HG02840 (cell line): ENCODE measurements around the gene EEPD1.
"Not testable (repeated sequence)": the region's sequence is repeated elsewhere in the genome, so short reads cannot be mapped to it uniquely, and the experiment has no call there.

ENCODE experiments used
- ATAC-seq: cut with Tn5 transposase; IDR thresholded peaks from one replicate; pipeline ENCODE4 v1.9.1; 2021; ENCODE audit warnings: mild to moderate bottlenecking, moderate library complexity, moderate number of reproducible peaks; ENCODE audit not compliant: unreplicated experiment, low FRiP score

The EEPD1 gene

DNA sequence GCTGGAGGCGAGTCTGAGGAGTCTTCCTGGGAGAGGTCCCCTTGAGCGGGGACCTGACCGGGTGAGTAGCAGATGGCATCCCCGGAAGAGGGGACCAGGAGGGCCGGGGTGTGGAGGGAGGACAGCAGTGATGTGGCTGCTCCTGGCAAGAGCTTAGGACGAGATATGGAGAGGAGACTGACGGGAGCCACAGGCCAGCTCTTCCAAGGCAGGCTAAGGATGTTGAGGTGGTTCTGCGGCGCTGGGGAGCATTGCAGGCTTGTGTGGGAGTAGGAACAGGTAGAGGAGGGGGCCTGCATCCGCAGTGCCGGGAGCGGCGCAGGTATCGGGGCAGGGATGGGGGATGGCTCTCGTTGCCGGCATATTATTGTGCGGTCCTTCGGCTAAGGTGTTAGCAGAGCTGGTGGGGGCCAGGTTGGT is 159.9 kb downstream of the EEPD1 start:
- no peak for ATAC-seq

GRCh38 chr7:36313607-36314006 is 160.6 kb downstream of the EEPD1 start:
- ATAC-seq = no peak

- ATAC-seq = no peak
Observed at GRCh38 chr7:36314491-36314890, 161.4 kb downstream of the EEPD1 start.

DNA sequence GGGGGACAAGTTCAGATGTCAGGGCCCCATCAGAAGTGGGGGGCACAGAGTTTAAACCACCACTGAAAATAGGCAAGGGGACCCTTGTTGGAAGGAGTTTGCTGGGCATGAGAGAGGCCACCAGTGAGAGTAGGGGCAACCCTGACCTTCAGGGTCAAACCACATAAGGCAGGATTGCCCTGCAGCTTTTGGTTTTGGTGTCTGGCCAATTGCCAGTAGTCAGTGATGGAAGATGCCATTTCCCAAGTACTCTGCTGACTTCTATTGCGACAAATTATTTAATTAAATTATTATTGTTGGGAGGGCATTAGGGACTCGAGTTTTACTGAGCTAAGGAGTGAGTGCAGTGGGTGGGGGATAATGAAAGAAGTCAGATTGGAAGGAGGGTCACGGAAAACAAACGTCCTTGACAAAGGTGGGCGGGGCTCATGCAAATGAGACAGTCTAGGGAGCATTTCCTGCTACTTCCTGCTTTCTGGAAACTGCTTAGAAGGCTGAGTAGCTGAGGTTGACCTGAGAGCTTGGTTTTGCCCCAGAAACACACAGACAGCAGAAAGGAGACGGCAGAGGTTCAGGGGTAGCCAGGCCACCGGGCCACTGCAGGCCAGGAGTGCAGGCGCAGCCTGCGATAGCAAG is 162.4 kb downstream of the EEPD1 start:
- no peak for ATAC-seq

DNA sequence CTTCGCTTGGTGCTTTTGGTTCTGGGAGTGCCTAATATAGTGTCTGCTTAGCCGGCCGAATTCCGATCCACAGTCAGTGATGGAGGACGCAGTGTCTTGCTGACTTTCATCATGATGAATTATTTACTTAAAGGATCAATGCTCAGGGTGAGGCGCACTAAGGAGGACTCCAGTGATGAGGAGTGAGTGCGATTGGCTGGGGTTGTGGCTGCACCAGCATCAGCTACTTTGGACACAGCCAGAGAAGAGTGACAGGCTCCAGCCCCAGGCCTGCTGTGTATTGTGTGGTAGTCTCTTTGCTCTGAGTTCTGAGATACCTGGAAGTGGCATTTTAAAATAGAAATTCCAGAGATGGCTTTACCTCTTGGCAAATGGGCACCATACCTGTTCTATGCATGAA is 163.3 kb downstream of the EEPD1 start:
- no peak for ATAC-seq

GRCh38 chr7:36317276-36317675 is 164.2 kb downstream of the EEPD1 start:
- no peak for ATAC-seq

DNA sequence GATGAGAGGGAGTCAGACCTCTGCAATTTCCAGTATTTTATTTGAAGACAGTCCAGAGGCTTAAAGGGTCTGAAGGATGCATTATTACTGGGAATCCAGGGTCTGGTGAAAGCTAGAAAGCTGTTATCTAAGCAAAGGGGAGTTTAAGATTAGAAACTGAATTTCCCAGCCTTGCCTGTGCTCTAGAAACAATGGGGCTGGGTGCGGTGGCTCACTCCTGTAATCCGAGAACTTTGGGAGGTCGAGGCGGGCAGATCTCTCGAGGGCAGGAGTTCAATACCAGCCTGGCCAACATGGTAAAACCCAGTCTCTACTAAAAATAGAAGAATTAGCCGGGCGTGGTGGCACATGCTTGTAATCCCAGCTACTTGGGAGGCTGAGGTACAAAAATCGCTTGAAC is 165.1 kb downstream of the EEPD1 start:
- no peak for ATAC-seq

DNA sequence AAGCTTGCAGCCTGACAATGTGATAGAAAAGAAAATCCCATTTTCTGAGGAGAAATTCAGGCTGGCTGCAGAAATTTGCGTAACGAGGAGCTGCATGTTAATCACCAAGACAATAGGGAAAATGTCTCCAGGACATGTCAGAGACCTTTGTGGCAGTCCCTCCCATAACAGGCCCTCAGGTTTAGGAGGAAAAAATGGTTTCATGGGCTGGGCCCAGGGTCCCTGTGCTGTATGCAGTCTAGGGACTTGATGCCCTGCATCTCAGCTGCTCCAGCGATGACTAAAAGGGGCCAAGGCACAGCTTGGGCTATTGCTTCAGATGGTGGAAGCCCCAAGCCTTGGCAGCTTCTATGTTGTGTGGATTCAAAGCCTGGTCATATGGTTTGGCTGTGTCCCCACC is 168.2 kb downstream of the EEPD1 start:
- not testable (repeated sequence) for ATAC-seq

- ATAC-seq = no peak
Observed at GRCh38 chr7:36336390-36336789, 183.3 kb downstream of the EEPD1 start.

- no peak for ATAC-seq
Observed at GRCh38 chr7:36338256-36338655, 185.2 kb downstream of the EEPD1 start.

DNA sequence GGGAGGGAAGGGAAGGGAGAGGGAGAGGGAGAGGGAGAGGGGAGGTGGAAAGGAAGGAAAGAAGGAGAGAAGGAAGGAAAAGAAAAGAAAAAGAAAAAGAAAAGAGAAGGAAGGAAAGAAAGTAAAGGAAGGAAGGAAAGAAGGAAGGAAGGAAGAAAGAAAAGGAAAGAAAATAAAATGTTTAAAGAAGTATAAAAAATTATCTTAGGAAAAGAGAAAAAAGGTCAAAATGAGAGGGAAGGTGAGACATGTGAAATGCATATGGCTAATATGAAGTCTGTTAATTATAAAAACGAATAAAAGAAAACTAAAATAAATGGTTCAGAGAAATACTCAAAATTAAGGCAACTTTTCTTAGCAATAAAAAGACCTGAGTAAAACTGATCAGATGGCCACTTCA is 190.5 kb downstream of the EEPD1 start:
- ATAC-seq = no peak

- ATAC-seq = no peak
Observed at GRCh38 chr7:36344622-36345021, 191.6 kb downstream of the EEPD1 start.

- no peak for ATAC-seq
Observed at GRCh38 chr7:36346260-36346831, 193.3 kb downstream of the EEPD1 start.

DNA sequence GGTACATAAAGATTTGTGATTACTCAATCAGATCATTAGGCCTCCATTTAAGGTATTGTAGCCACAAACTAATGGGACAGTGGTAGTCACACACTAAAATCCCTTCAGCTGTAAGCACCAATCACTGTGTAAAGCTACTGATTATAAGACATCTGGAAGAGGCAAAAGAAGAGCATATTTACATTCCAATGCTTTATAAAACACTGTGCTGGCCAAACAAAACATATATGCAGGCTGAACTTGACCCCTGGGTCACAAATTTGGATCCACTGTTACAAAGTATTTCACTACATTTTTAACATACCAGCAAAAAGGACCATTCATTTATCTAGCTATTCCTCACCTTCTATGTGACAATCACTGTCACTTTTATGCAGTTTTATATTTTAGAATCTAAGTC is 195.2 kb downstream of the EEPD1 start:
- no peak for ATAC-seq

GRCh38 chr7:36348771-36349170 is 195.7 kb downstream of the EEPD1 start:
- no peak for ATAC-seq

DNA sequence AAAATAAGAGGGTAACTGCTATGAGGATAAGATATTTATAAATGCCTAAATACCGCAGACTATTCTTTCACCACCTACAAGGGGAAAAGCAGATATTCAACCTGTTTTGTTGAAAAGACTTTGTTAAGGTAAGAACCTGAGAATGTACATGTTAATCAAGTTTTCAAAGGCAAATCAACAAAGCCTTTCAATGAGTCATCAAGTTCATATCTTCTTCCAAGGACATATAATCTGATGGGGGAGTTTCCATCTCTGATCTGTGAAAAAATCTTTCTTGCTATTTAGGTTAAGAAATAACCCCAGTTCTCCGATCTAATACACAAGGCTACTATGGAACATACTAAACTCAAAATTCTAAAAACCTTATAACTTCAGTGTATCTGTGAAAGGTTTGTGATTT is 196.6 kb downstream of the EEPD1 start:
- ATAC-seq = no peak
